Measurements from ENCODE around the gene ACRV1. TPM values are rescaled to one million over a fixed set of nuclear protein-coding genes. Genes with fewer than 3 reads are reported as not detected.

ACRV1 gene
- total RNA-seq, 6 donors from 2014 or later: not detected

DNA sequence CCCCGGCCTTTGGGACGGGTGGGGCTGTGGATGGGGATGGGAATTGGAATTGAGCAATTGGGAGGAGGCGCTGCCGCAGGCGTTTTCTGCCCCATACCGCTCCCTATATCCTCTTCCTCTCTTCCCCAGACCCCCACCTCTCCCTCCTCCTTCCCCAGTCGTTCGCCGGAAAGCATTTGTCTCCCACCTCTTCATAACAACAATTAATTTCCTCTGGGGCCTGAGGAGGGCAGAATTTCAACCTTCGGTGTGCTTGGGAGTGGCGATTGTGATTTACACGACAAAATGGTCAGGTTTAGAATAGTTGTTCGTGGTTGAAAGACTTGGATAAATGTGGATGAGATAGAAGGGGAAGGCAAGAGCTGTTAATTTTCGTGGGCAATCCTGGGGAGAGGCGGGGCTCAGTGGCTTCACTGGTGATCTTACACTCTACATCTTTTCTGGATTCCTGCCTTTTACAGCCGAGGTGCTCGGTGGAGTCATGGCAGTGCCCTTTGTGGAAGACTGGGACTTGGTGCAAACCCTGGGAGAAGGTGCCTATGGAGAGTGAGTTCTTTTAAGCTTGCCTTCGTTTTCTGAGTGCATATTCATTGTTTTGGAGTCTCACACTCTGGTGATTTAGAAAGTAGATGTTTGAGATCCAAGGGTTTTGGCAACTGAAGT, 54.2 kb downstream of the ACRV1 start:
- peak overlapping the region; percentile 87 to 97 (median 91) for H3K27ac ChIP-seq

DNA sequence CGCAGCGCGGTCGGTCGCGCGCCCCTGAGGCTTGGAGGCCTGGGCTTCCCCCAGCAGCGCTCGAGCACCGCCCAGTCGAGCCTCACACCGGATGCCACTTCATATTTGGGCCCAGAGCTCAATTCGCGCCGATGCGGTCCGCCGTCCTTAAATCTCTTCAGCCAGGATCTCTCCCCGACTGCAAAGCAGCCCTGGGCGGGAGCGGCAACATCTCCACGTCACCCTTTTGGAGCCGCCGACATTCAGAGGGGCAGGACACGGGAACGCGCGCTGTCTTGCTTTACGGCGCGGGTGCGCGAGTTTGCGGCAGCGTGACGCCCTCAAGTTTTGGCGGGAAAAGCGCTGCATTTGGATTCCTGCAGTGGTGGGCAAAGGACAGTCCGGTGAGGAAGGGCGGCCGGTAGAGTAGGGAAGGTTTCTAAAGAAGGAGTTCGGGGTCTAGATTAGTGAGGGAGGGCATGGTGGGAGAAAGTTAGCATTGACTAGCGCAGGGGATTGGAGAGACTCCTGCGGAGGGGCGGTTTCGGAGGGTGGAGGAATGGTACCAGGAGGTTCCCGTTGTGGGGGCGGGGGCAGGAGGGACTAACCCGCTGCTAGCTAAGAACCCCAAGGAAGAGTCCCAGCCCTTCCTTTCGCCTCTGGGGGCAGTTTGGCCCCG, 54.9 kb downstream of the ACRV1 start:
- no peaks in the 10 kb centered on the region for H3K9me3 ChIP-seq
- DNase-seq (peak; percentile 83 to 96), ATAC-seq (ENCODE audit: low FRiP score in 2 of 2) (peak; percentile 96)
- TF ChIP-seq, protein P1, sequence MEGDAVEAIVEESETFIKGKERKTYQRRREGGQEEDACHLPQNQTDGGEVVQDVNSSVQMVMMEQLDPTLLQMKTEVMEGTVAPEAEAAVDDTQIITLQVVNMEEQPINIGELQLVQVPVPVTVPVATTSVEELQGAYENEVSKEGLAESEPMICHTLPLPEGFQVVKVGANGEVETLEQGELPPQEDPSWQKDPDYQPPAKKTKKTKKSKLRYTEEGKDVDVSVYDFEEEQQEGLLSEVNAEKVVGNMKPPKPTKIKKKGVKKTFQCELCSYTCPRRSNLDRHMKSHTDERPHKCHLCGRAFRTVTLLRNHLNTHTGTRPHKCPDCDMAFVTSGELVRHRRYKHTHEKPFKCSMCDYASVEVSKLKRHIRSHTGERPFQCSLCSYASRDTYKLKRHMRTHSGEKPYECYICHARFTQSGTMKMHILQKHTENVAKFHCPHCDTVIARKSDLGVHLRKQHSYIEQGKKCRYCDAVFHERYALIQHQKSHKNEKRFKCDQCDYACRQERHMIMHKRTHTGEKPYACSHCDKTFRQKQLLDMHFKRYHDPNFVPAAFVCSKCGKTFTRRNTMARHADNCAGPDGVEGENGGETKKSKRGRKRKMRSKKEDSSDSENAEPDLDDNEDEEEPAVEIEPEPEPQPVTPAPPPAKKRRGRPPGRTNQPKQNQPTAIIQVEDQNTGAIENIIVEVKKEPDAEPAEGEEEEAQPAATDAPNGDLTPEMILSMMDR (IDR thresholded peaks at IDR 0.05): peak in 1 of 6 experiments; percentile 19
- peak; percentile 76 to 91 for TF ChIP-seq POLR2AphosphoS5 (IDR thresholded peaks at IDR 0.05)
- TF ChIP-seq POLR2A (IDR thresholded peaks at IDR 0.05): peak in 3 of 4 donors; percentile 43 to 80 (median 53)
- TF ChIP-seq EP300 (IDR thresholded peaks at IDR 0.05): peak in 1 of 4 donors; percentile 35
- H3K27ac ChIP-seq: peak overlapping the region; percentile 87 to 97 (median 91)
- 0 to 1% methylated on average over 27 to 33 of the region's 51 CpGs for WGBS, 2 donors
- peaks cover 0 to 15% (median 11%) of the 10 kb centered on the region in 4 donors for H3K36me3 ChIP-seq
- peak overlapping the region; percentile 63 to 79 (median 70) for H3K4me3 ChIP-seq
- H3K27me3 ChIP-seq: no peaks in the 10 kb centered on the region
- H3K4me1 ChIP-seq: peaks cover 11 to 19% (median 16%) of the 10 kb centered on the region in 4 donors

More for the DNA sequence above, 54.2 kb downstream of the ACRV1 start:
- no peak for TF ChIP-seq EP300 (IDR thresholded peaks at IDR 0.05)
- TF ChIP-seq, protein P1 (IDR thresholded peaks at IDR 0.05): peak in 1 of 6 experiments; percentile 18
- peaks cover 0 to 9% (median 5%) of the 10 kb centered on the region in 4 donors for H3K36me3 ChIP-seq
- DNase-seq: peak in 1 of 2 donors; percentile 82
- ATAC-seq (ENCODE audit: low FRiP score in 2 of 2): peak in 1 of 2 donors; percentile 17
- no peaks in the 10 kb centered on the region for H3K9me3 ChIP-seq
- H3K4me3 ChIP-seq: peak overlapping the region; percentile 63 to 79 (median 70)
- no peaks in the 10 kb centered on the region for H3K27me3 ChIP-seq
- 1 to 2% methylated on average over 18 of the region's 18 CpGs for WGBS, 2 donors
- peaks cover 11 to 19% (median 16%) of the 10 kb centered on the region in 4 donors for H3K4me1 ChIP-seq

DNA sequence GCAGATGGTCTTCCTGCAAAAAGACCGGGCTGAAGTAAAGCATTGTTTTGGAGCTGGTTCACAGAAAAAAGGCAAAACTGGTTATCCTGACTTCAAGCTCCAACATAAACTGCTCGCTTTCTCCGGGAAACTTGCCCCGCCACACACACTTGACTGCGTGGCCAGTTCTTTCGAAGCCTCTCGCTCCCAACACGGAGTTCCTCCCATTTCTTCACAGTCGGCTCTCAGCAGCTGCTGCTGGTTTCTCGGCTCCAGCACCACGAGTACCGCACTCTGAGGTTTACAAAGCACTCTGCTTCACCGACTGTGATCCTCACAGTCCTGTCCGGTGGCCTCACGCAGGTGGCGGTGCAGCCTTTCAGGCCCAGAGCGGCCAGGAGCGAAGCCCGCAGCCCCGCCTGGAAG, 55.4 kb downstream of the ACRV1 start:
- H3K9me3 ChIP-seq: no peaks in the 10 kb centered on the region
- peak overlapping the region; percentile 87 to 97 (median 91) for H3K27ac ChIP-seq
- peaks cover 0 to 21% (median 16%) of the 10 kb centered on the region in 4 donors for H3K36me3 ChIP-seq
- ATAC-seq (ENCODE audit: low FRiP score in 2 of 2) (peak in 1 of 2 donors; percentile 76), DNase-seq (no peak)
- 1 to 3% methylated on average over 13 to 14 of the region's 20 CpGs for WGBS, 2 donors
- TF ChIP-seq, protein P1 (IDR thresholded peaks at IDR 0.05): no peak
- TF ChIP-seq POLR2A (IDR thresholded peaks at IDR 0.05) (no peak), POLR2AphosphoS5 (IDR thresholded peaks at IDR 0.05) (no peak), EP300 (IDR thresholded peaks at IDR 0.05) (no peak)
- peak overlapping the region; percentile 63 to 79 (median 70) for H3K4me3 ChIP-seq
- peaks cover 11 to 19% (median 16%) of the 10 kb centered on the region in 4 donors for H3K4me1 ChIP-seq
- H3K27me3 ChIP-seq: no peaks in the 10 kb centered on the region

DNA sequence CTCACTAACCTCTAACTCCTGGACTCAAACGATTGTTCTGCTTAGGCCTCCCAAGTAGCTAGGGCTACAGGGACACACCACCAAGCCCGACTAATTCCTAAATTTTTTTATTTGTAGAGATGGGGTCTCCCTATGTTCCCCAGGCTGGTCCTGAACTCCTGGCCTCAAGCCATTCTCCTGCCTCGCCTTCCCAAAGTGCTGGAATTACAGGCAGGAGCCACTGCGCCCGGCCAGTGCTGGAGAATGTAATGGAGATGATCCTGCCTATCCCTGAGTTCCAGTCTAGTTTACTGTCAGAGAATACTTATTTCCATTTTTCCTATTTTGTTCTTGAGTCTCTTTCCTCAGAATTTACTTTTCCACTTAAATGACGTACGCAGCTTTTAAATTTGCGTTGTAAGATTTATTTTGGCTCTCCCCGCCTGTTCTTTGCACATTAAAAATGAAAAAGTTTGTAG, 55.9 kb downstream of the ACRV1 start, which contains the start of gene CHEK1:
TSS of gene CHEK1 (plus strand) at position 408 of the 458 bp plus-strand sequence. CDS start 1,606 bp downstream, outside the sequence.
- DNase-seq (no peak), ATAC-seq (ENCODE audit: low FRiP score in 2 of 2) (no peak)
- Histone ChIP-seq H3K4me1 (peaks cover 11 to 19% (median 16%) of the 10 kb centered on the region in 4 donors), H3K36me3 (peaks cover 3 to 25% (median 21%) of the 10 kb centered on the region in 4 donors), H3K4me3 (peak within 1 kb of the TSS; percentile 63 to 79 (median 70)), H3K27me3 (no peaks in the 10 kb centered on the region), H3K27ac (peak within 1 kb of the TSS; percentile 87 to 97 (median 91)), H3K9me3 (no peaks in the 10 kb centered on the region)
- WGBS, 2 donors: 58 to 62% methylated on average over 9 of the region's 9 CpGs
- TF ChIP-seq POLR2AphosphoS5 (IDR thresholded peaks at IDR 0.05) (no peak), POLR2A (IDR thresholded peaks at IDR 0.05) (no peak), EP300 (IDR thresholded peaks at IDR 0.05) (no peak)
- TF ChIP-seq, protein P1 (IDR thresholded peaks at IDR 0.05): no peak

All from upper lobe of left lung (tissue), 6 donors.